Subcutaneous adipose tissue (tissue), 4 donors: ENCODE data around the gene GLRA3. TPM values are rescaled to one million over a fixed set of nuclear protein-coding genes. Genes with fewer than 3 reads are reported as not detected.

Experiments
- CTCF ChIP-seq: fragments of 450-650 bp; IDR thresholded peaks from one replicate; pipeline ENCODE4 v1.5.1; 2016; ENCODE audit warnings: low read depth, mild to moderate bottlenecking, control low read depth, antibody characterized with exemption, moderate library complexity
- total RNA-seq, 4 donors: library from RNA; depleted of rRNA; stranded (reverse); fragments of >200 nt; gene quantifications; one replicate each; pipeline ENCODE4 v1.1.0, GENCODE V29; 2016

Gene GLRA3
- total RNA-seq, 4 donors from 2014 or later = 0.17 TPM; not detected in 3

GRCh38 chr4:174848596-174848995 lies 19.5 kb upstream of the GLRA3 start:
- no peak for TF ChIP-seq CTCF

GRCh38 chr4:174847801-174848427 lies 18.9 kb upstream of the GLRA3 start:
- TF ChIP-seq CTCF = no peak

- no peak for TF ChIP-seq CTCF
Observed at GRCh38 chr4:174835536-174835935, 6.5 kb upstream of the GLRA3 start.

GRCh38 chr4:174834477-174834876 lies 5.4 kb upstream of the GLRA3 start:
- TF ChIP-seq CTCF = no peak

- TF ChIP-seq CTCF = no peak
Observed at GRCh38 chr4:174826660-174827059, 2.4 kb downstream of the GLRA3 start.

- no peak for TF ChIP-seq CTCF
Observed at GRCh38 chr4:174815282-174815681, 13.8 kb downstream of the GLRA3 start.

- TF ChIP-seq CTCF = no peak
Observed at GRCh38 chr4:174813292-174813691, 15.8 kb downstream of the GLRA3 start.
